K562 (cell line): Measurements from ENCODE around the gene CD84. TPM values are rescaled to one million over a fixed set of nuclear protein-coding genes. Genes with fewer than 3 reads are reported as not detected.

Experiments used
- FOSL1 ChIP-seq: fragments of 200-800 bp; sonication (Bioruptor generic); conservative IDR thresholded peaks from 2 replicates; pipeline ENCODE4 v1.6.1; 2016; ENCODE audit warnings: missing genetic modification characterization, missing compliant biosample characterization
- GABPA ChIP-seq: fragments of 200-800 bp; sonication (Bioruptor generic); conservative IDR thresholded peaks from 2 replicates; pipeline ENCODE4 v1.6.1; 2016; ENCODE audit warnings: low read depth, missing genetic modification characterization, missing compliant biosample characterization
- GTF2E2 ChIP-seq: fragments of 200-800 bp; sonication (Bioruptor generic); IDR thresholded peaks from 2 replicates; pipeline ENCODE4 v1.6.1; 2016; ENCODE audit warnings: missing genetic modification characterization, missing compliant biosample characterization
- MAFF ChIP-seq: IDR thresholded peaks from 2 replicates; pipeline ENCODE4 v1.6.1; 2012; ENCODE audit warnings: low read length, improper control_type of control experiment
- MCM3 ChIP-seq: fragments of 450-650 bp; IDR thresholded peaks from 2 replicates; pipeline ENCODE4 v1.6.1; 2016
- MNT ChIP-seq, 2 experiments: fragments of 450-650 bp; conservative IDR thresholded peaks; 2 replicates each; pipeline ENCODE4 v1.6.1; 2017; ENCODE audit warnings: mild to moderate bottlenecking in 2 of 2, moderate library complexity in 2 of 2
- NR2C1 ChIP-seq, 2 experiments: fragments of 450-650 bp; IDR thresholded peaks; 2 replicates each; pipeline ENCODE4 v1.6.1; 2017; ENCODE audit warnings: mild to moderate bottlenecking in 2 of 2, antibody characterized with exemption in 1 of 2, inconsistent platforms in 1 of 2, missing compliant biosample characterization in 1 of 2, missing genetic modification characterization in 1 of 2
- TAF7 ChIP-seq: fragments of 450-650 bp; IDR thresholded peaks from 2 replicates; pipeline ENCODE4 v1.6.1; 2016; ENCODE audit warnings: missing genetic modification characterization, missing compliant biosample characterization
- TAF9B ChIP-seq: fragments of 450-650 bp; IDR thresholded peaks from 2 replicates; pipeline ENCODE4 v1.6.1; 2018; ENCODE audit warnings: mild to moderate bottlenecking; ENCODE audit not compliant: partially characterized antibody
- ZBTB11 ChIP-seq, 3 experiments: fragments of 200-800 bp in 1 of 3; fragments of 250-450 bp in 1 of 3; fragments of 450-650 bp in 1 of 3; sonication (Bioruptor Pico) in 1 of 3; sonication (Bioruptor generic) in 1 of 3; formaldehyde crosslinking in 1 of 3; IDR thresholded peaks; 2 replicates each; pipeline versions ENCODE4 v1.6.1 to v1.8.0; 2016 to 2022; ENCODE audit warnings: mild to moderate bottlenecking in 2 of 3, missing genetic modification characterization in 2 of 3, missing compliant biosample characterization in 1 of 3, moderate library complexity in 1 of 3
- ZNF41 ChIP-seq: fragments of 250-450 bp; sonication (Bioruptor Pico); conservative IDR thresholded peaks from 2 replicates; pipeline ENCODE4 v1.4.0; 2020; ENCODE audit warnings: mild to moderate bottlenecking
- polyA plus RNA-seq, 8 experiments: library from polyadenylated mRNA; depleted of rRNA in 4 of 8; stranded (reverse) in 5 of 8; unstranded in 3 of 8; fragments of >200 nt; fragmentation: Nextera tagmentation in 2 of 8; fragmentation: Illumina TruSeq in 1 of 8; extraction: Ambion mirVana in 2 of 8; extraction: Trizol in 1 of 8; gene quantifications; 2 replicates each; pipeline versions ENCODE4 v1.2.1 to v1.2.3, GENCODE V29; 2011 to 2014; ENCODE audit warnings: inconsistent platforms in 1 of 8, missing spikeins in 1 of 8
- total RNA-seq, 7 experiments: library from RNA; depleted of rRNA in 6 of 7; stranded (reverse); fragments of >200 nt in 6 of 7; fragmentation: Illumina TruSeq in 2 of 7; extraction: Trizol in 2 of 7; gene quantifications; 2 replicates each; pipeline versions ENCODE4 v1.2.1 to v1.2.3, GENCODE V29; 2011 to 2021; ENCODE audit warnings: low replicate concordance in 1 of 7
- TF ChIP-seq, protein P1 (sequence below), 2 experiments: fragments of 450-650 bp in 1 of 2; sonication (generic) in 1 of 2; formaldehyde crosslinking in 1 of 2; IDR thresholded peaks; 2 replicates each; pipeline versions ENCODE4 v1.7.1 to v1.9.0; 2016 to 2022; ENCODE audit warnings: inconsistent platforms in 1 of 2, mild to moderate bottlenecking in 1 of 2, missing genetic modification reagents in 1 of 2

The CD84 gene
- total and polyA plus RNA-seq, 9 of the 15 experiments (the other 6 are each of a cell fraction or from before 2014, with no cell fraction given) = 0.82 to 6.8 (median 2.0) TPM

- TF ChIP-seq ZBTB11 (CRISPR knock-in tag; IDR thresholded peaks at IDR 0.05) = peak in 1 of 3 experiments; percentile 55; a peak in 2 of 6 replicates
- TF ChIP-seq, protein P1, sequence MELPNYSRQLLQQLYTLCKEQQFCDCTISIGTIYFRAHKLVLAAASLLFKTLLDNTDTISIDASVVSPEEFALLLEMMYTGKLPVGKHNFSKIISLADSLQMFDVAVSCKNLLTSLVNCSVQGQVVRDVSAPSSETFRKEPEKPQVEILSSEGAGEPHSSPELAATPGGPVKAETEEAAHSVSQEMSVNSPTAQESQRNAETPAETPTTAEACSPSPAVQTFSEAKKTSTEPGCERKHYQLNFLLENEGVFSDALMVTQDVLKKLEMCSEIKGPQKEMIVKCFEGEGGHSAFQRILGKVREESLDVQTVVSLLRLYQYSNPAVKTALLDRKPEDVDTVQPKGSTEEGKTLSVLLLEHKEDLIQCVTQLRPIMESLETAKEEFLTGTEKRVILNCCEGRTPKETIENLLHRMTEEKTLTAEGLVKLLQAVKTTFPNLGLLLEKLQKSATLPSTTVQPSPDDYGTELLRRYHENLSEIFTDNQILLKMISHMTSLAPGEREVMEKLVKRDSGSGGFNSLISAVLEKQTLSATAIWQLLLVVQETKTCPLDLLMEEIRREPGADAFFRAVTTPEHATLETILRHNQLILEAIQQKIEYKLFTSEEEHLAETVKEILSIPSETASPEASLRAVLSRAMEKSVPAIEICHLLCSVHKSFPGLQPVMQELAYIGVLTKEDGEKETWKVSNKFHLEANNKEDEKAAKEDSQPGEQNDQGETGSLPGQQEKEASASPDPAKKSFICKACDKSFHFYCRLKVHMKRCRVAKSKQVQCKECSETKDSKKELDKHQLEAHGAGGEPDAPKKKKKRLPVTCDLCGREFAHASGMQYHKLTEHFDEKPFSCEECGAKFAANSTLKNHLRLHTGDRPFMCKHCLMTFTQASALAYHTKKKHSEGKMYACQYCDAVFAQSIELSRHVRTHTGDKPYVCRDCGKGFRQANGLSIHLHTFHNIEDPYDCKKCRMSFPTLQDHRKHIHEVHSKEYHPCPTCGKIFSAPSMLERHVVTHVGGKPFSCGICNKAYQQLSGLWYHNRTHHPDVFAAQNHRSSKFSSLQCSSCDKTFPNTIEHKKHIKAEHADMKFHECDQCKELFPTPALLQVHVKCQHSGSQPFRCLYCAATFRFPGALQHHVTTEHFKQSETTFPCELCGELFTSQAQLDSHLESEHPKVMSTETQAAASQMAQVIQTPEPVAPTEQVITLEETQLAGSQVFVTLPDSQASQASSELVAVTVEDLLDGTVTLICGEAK (IDR thresholded peaks at IDR 0.05) = no peak
- TF ChIP-seq, protein P1 (CRISPR knock-in tag; IDR thresholded peaks at IDR 0.05) = no peak
- TF ChIP-seq GABPA (tag) = 0 out of 2 replicates have a peak, but pooled peaks have one; percentile 17
- peak; percentile 71; the same call in 1 of the 2 replicates for TF ChIP-seq MAFF
- TF ChIP-seq GTF2E2 (tag) = 0 out of 2 replicates have a peak, but pooled peaks have one; percentile 15
- TF ChIP-seq TAF7 = no peak
- TF ChIP-seq NR2C1 (IDR thresholded peaks at IDR 0.05) = no peak
- no peak for TF ChIP-seq NR2C1 (tag; IDR thresholded peaks at IDR 0.05)
- 0 out of 4 replicates have a peak, but pooled peaks of 1 of the 2 experiments have one; percentile 26 for TF ChIP-seq MNT (conservative IDR thresholded peaks at IDR 0.05)
- peak; percentile 90 for TF ChIP-seq FOSL1 (tag)
- TF ChIP-seq TAF9B = peak; percentile 38
- no peak for TF ChIP-seq MCM3
- no peak for TF ChIP-seq ZNF41 (CRISPR knock-in tag)
These were observed 638 bp downstream of the CD84 start (continued) for GRCh38 chr1:160578525-160579191.
